HG02943 (cell line): ENCODE results near the gene ABHD18.
A peak's percentile ranks its signal among the peaks of the same experiment; 100 is the strongest.
"Not testable (repeated sequence)": the region's sequence is repeated elsewhere in the genome, so short reads cannot be mapped to it uniquely, and the experiment has no call there.

Source experiments
- ATAC-seq: cut with Tn5 transposase; IDR thresholded peaks from one replicate; pipeline ENCODE4 v1.9.1; 2021; ENCODE audit warnings: mild to moderate bottlenecking, low read depth, moderate library complexity; ENCODE audit not compliant: unreplicated experiment

ABHD18 gene

GRCh38 chr4:127985989-127986388, 20.8 kb downstream of the ABHD18 start:
- ATAC-seq = no peak

GRCh38 chr4:127988638-127989037, 23.4 kb downstream of the ABHD18 start:
- no peak for ATAC-seq

- no peak for ATAC-seq
Measured at GRCh38 chr4:127993151-127993550, 27.9 kb downstream of the ABHD18 start.

- no peak for ATAC-seq
Measured at GRCh38 chr4:127995776-127996175, 30.6 kb downstream of the ABHD18 start.

- not testable (repeated sequence) for ATAC-seq
Measured at GRCh38 chr4:127996521-127996920, 31.3 kb downstream of the ABHD18 start.

- ATAC-seq = peak; percentile 99
Measured at GRCh38 chr4:127997534-127998388, 32.6 kb downstream of the ABHD18 start.

GRCh38 chr4:128006592-128006991, 41.4 kb downstream of the ABHD18 start:
- no peak for ATAC-seq

- no peak for ATAC-seq
Measured at GRCh38 chr4:128009428-128009827, 44.2 kb downstream of the ABHD18 start.

GRCh38 chr4:128025319-128025718, 60.1 kb downstream of the ABHD18 start:
- ATAC-seq = no peak

- ATAC-seq = no peak
Measured at GRCh38 chr4:128029907-128030306, 64.7 kb downstream of the ABHD18 start.

- ATAC-seq = no peak
Measured at GRCh38 chr4:128031756-128032384, 66.7 kb downstream of the ABHD18 start.

GRCh38 chr4:128039568-128039967, 74.4 kb downstream of the ABHD18 start:
- no peak for ATAC-seq

- not testable (repeated sequence) for ATAC-seq
Measured at GRCh38 chr4:128047019-128047418, 81.8 kb downstream of the ABHD18 start.

GRCh38 chr4:128047514-128047913, 82.3 kb downstream of the ABHD18 start:
- ATAC-seq = not testable (repeated sequence)

- not testable (repeated sequence) for ATAC-seq
Measured at GRCh38 chr4:128051229-128051628, 86.0 kb downstream of the ABHD18 start.

- not testable (repeated sequence) for ATAC-seq
Measured at GRCh38 chr4:128054907-128055306, 89.7 kb downstream of the ABHD18 start.

GRCh38 chr4:128055441-128056206, 90.4 kb downstream of the ABHD18 start:
- not testable (repeated sequence) for ATAC-seq

- ATAC-seq = no peak
Measured at GRCh38 chr4:128056396-128056795, 91.2 kb downstream of the ABHD18 start.

GRCh38 chr4:128060121-128060698, 95.0 kb downstream of the ABHD18 start:
- ATAC-seq = no peak

- ATAC-seq = peak; percentile 90
Measured at GRCh38 chr4:128060699-128061565, 95.7 kb downstream of the ABHD18 start, which contains the start of gene LARP1B. TSS of gene LARP1B (plus strand) at chr4:128061312. CDS start at chr4:128074952, 13,640 bp downstream.
